IMR-90 (cell line): ENCODE data around the gene TFAP2C. TPM values are rescaled to one million over a fixed set of nuclear protein-coding genes. Genes with fewer than 3 reads are reported as not detected.

ENCODE experiments used
- ATAC-seq: fragments of 200-7000 bp; cut with Tn5 transposase; 2 replicates; pipeline ENCODE4 v1.9.1; 2020; ENCODE audit warnings: low read depth, mild to moderate bottlenecking, moderate library complexity
- BruUV-seq: library from RNA; stranded (reverse); fragments of 400-500 nt; replicated peaks from 2 replicates; lab custom pipeline; 2021; lab: Mats Ljungman, UMichigan
- CTCF ChIA-PET: fragments of 300-600 bp; formaldehyde crosslinking; extraction: SDS; loops from one replicate; lab custom pipeline; 2021; ENCODE audit warnings: antibody characterized with exemption; lab: Yijun Ruan, JAX
- POLR2A ChIA-PET: fragments of 300-600 bp; sonication (Branson Sonifier 250); formaldehyde crosslinking; loops from one replicate; lab custom pipeline; 2022; ENCODE audit warnings: antibody characterized with exemption; ENCODE audit not compliant: unreplicated experiment; lab: Charles Lee
- DNase-seq: peaks from one replicate; pipeline ENCODE4 v3.0.0; 2013
- H2AFZ ChIP-seq: replicated peaks from 2 replicates; pipeline ENCODE3; 2013; ENCODE audit warnings: low read length, mild to moderate bottlenecking; ENCODE audit not compliant: poor library complexity
- H2AK5ac ChIP-seq: 2 replicates; pipeline ENCODE4 v1.6.1; 2013; ENCODE audit warnings: low read depth, low read length, inconsistent platforms
- H2AK9ac ChIP-seq: replicated peaks from 2 replicates; pipeline ENCODE3; 2013; ENCODE audit warnings: mild to moderate bottlenecking, low read depth, low read length, moderate library complexity; ENCODE audit not compliant: poor library complexity
- H2BK120ac ChIP-seq: 2 replicates; pipeline ENCODE4 v1.6.1; 2013; ENCODE audit warnings: low read depth, low read length, inconsistent platforms
- H2BK15ac ChIP-seq: 3 replicates; pipeline ENCODE4 v1.6.1; 2013; ENCODE audit warnings: low read depth, low read length, inconsistent platforms
- H2BK20ac ChIP-seq: 2 replicates; pipeline ENCODE4 v1.6.1; 2013; ENCODE audit warnings: low read depth, mild to moderate bottlenecking, inconsistent platforms, low read length, moderate library complexity
- H2BK5ac ChIP-seq: 2 replicates; pipeline ENCODE4 v1.6.1; 2013; ENCODE audit warnings: mild to moderate bottlenecking, low read depth, low read length, inconsistent platforms; ENCODE audit not compliant: poor library complexity, severe bottlenecking
- H3K14ac ChIP-seq: replicated peaks from 2 replicates; pipeline ENCODE4 v1.6.1; 2013; ENCODE audit warnings: low read depth, low read length, inconsistent platforms
- H3K18ac ChIP-seq: 2 replicates; pipeline ENCODE4 v1.6.1; 2013; ENCODE audit warnings: low read depth, low read length, control low read depth
- H3K23ac ChIP-seq: 2 replicates; pipeline ENCODE4 v1.6.1; 2013; ENCODE audit warnings: low read depth, low read length, inconsistent platforms
- H3K27ac ChIP-seq: 2 replicates; pipeline ENCODE4 v1.5.1; 2013; ENCODE audit warnings: mild to moderate bottlenecking, control low read depth, low read length; ENCODE audit not compliant: insufficient read depth
- H3K27me3 ChIP-seq: 2 replicates; pipeline ENCODE4 v1.6.1; 2013; ENCODE audit warnings: low read length; ENCODE audit not compliant: control insufficient read depth, insufficient read depth
- H3K36me3 ChIP-seq: 2 replicates; pipeline ENCODE4 v1.6.1; 2013; ENCODE audit warnings: low read length, mixed read lengths; ENCODE audit not compliant: control insufficient read depth, insufficient read depth
- H3K4ac ChIP-seq: 2 replicates; pipeline ENCODE4 v1.6.1; 2013; ENCODE audit warnings: low read depth, low read length, inconsistent platforms
- H3K4me1 ChIP-seq: 2 replicates; pipeline ENCODE4 v1.6.1; 2013; ENCODE audit warnings: low read length, mixed read lengths; ENCODE audit not compliant: control insufficient read depth, insufficient read depth
- H3K4me2 ChIP-seq: 2 replicates; pipeline ENCODE4 v1.6.1; 2013; ENCODE audit warnings: low read depth, mild to moderate bottlenecking, control low read depth, low read length, moderate library complexity
- H3K4me3 ChIP-seq: 2 replicates; pipeline ENCODE4 v1.5.1; 2013; ENCODE audit warnings: low read depth, mild to moderate bottlenecking, control low read depth, low read length, moderate library complexity; ENCODE audit not compliant: insufficient read depth
- H3K56ac ChIP-seq: 2 replicates; pipeline ENCODE4 v1.6.1; 2013; ENCODE audit warnings: low read length, inconsistent platforms; ENCODE audit not compliant: insufficient read depth; ENCODE audit errors: extremely low read depth
- H3K79me1 ChIP-seq, 2 experiments: 2 replicates each; pipeline ENCODE4 v1.6.1; 2013; ENCODE audit warnings: low read length in 2 of 2, inconsistent platforms in 1 of 2, low read depth in 1 of 2
- H3K9ac ChIP-seq: 2 replicates; pipeline ENCODE4 v1.6.1; 2013; ENCODE audit warnings: low read depth, low read length, control low read depth
- H3K9me1 ChIP-seq: 2 replicates; pipeline ENCODE4 v1.6.1; 2013; ENCODE audit warnings: low read length, inconsistent platforms; ENCODE audit not compliant: insufficient read depth
- H3K9me3 ChIP-seq: 2 replicates; pipeline ENCODE4 v1.6.1; 2013; ENCODE audit warnings: low read length; ENCODE audit not compliant: control insufficient read depth, insufficient read depth
- H4K20me1 ChIP-seq: 2 replicates; pipeline ENCODE4 v1.6.1; 2013; ENCODE audit warnings: low read length, inconsistent platforms; ENCODE audit not compliant: insufficient read depth
- H4K5ac ChIP-seq: 2 replicates; pipeline ENCODE4 v1.6.1; 2013; ENCODE audit warnings: mild to moderate bottlenecking, low read depth, low read length, control low read depth
- H4K8ac ChIP-seq, 2 experiments: 2 replicates each; pipeline ENCODE4 v1.6.1; 2013; ENCODE audit warnings: low read depth in 2 of 2, low read length in 2 of 2, control low read depth in 1 of 2, inconsistent platforms in 1 of 2
- H4K91ac ChIP-seq: 2 replicates; pipeline ENCODE4 v1.6.1; 2013; ENCODE audit warnings: low read depth, low read length, inconsistent platforms; ENCODE audit not compliant: insufficient read depth
- CEBPB ChIP-seq: IDR thresholded peaks from 2 replicates; pipeline ENCODE4 v1.6.1; 2012; ENCODE audit warnings: low read depth, low read length, improper control_type of control experiment
- CHD1 ChIP-seq: IDR thresholded peaks from 2 replicates; pipeline ENCODE4 v1.6.1; 2012; ENCODE audit warnings: low read depth, low read length, improper control_type of control experiment
- ELK1 ChIP-seq: fragments of 150-350 bp; IDR thresholded peaks from 2 replicates; pipeline ENCODE4 v1.6.1; 2016; ENCODE audit warnings: low read depth, mild to moderate bottlenecking, low read length, moderate library complexity, borderline replicate concordance
- MAFK ChIP-seq: IDR thresholded peaks from 2 replicates; pipeline ENCODE4 v1.6.1; 2012; ENCODE audit warnings: low read depth, low read length, improper control_type of control experiment
- MXI1 ChIP-seq: IDR thresholded peaks from 2 replicates; pipeline ENCODE4 v1.6.1; 2012; ENCODE audit warnings: low read depth, mild to moderate bottlenecking, low read length, moderate library complexity, borderline replicate concordance
- POLR2A ChIP-seq: IDR thresholded peaks from 2 replicates; pipeline ENCODE4 v1.6.1; 2012; ENCODE audit warnings: mild to moderate bottlenecking, low read depth, low read length
- RCOR1 ChIP-seq: IDR thresholded peaks from 2 replicates; pipeline ENCODE4 v1.6.1; 2012; ENCODE audit warnings: mild to moderate bottlenecking, low read length, improper control_type of control experiment; ENCODE audit not compliant: insufficient replicate concordance
- RFX5 ChIP-seq: IDR thresholded peaks from 2 replicates; pipeline ENCODE4 v1.8.0; 2012; ENCODE audit warnings: low read depth, mild to moderate bottlenecking, low read length, moderate library complexity
- SMC3 ChIP-seq: fragments of 150-350 bp; IDR thresholded peaks from 2 replicates; pipeline ENCODE4 v1.6.1; 2016; ENCODE audit warnings: low read depth, mild to moderate bottlenecking, antibody characterized with exemption, low read length, moderate library complexity
- USF2 ChIP-seq: fragments of 150-350 bp; IDR thresholded peaks from 2 replicates; pipeline ENCODE4 v1.6.1; 2017; ENCODE audit warnings: mild to moderate bottlenecking, antibody characterized with exemption, low read length, low read depth
- WGBS, 2 experiments: methylation state at CpG; one replicate each; pipeline versions ENCODE4 v1.1.5 to v1.1.7; 2013; ENCODE audit warnings: missing lambda C conversion rate in 2 of 2; ENCODE audit not compliant: insufficient read length in 1 of 2; ENCODE audit errors: extremely low coverage in 2 of 2; 5-methylcytosine and 5-hydroxymethylcytosine counted together
- dilution Hi-C: fragments of 300-500 bp; cut with HindIII; formaldehyde crosslinking; loops from one replicate; pipeline ENCODE4 v1.14.3; 2018; ENCODE audit warnings: low sequenced_read_pairs; ENCODE audit not compliant: unreplicated experiment
- in situ Hi-C: fragments of 300-500 bp; cut with MboI; formaldehyde crosslinking; loops from 3 replicates; pipeline ENCODE4 v1.14.3; 2019; ENCODE audit warnings: low sequenced_read_pairs, inconsistent platforms, mixed read lengths
- intact Hi-C: fragments of 100-400 bp; cut with micrococcal nuclease; formaldehyde crosslinking; loops from 2 replicates; pipeline ENCODE4 v1.10.0; 2022
- polyA plus RNA-seq, 3 experiments: library from polyadenylated mRNA; depleted of rRNA; stranded (reverse); fragments of >200 nt; gene quantifications; 2 replicates each; pipeline ENCODE4 v1.2.3, GENCODE V29; 2012; ENCODE audit warnings: low replicate concordance in 1 of 3
- total RNA-seq: library from RNA; depleted of rRNA; stranded (reverse); fragments of >200 nt; gene quantifications from 2 replicates; pipeline ENCODE4 v1.2.3, GENCODE V29; 2012

The TFAP2C gene
- total and polyA plus RNA-seq, 2 of the 4 experiments (the other 2 are of a cell fraction): under 0.01 to 0.05 TPM

GRCh38 chr20:56607061-56607704 lies 21.9 kb upstream of the TFAP2C start:
- H3K27ac ChIP-seq: no peak overlapping the region
- H2BK15ac ChIP-seq: no peak overlapping the region
- H2AK5ac ChIP-seq: no peak overlapping the region
- in situ Hi-C loops: no loop called here
- no peak overlapping the region for H3K14ac ChIP-seq
- H3K27me3 ChIP-seq: no peaks in the 10 kb centered on the region
- POLR2A ChIA-PET: interaction anchor here (0.6 kb wide), 1 partner anchor 16 kb away, joined by 3 read pairs; no protein-coding TSS in a partner anchor
- no peaks in the 10 kb centered on the region for H3K79me1 ChIP-seq
- H3K36me3 ChIP-seq: no peaks in the 10 kb centered on the region
- H3K9me3 ChIP-seq: no peaks in the 10 kb centered on the region
- no peaks in the 10 kb centered on the region for H3K9me1 ChIP-seq
- H4K20me1 ChIP-seq: no peaks in the 10 kb centered on the region
- H3K4me2 ChIP-seq: no peak overlapping the region
- CTCF ChIA-PET: no interaction called here
- ATAC-seq (no peak), DNase-seq (no peak)
- H3K4ac ChIP-seq: no peak overlapping the region
- H2BK120ac ChIP-seq: no peak overlapping the region
- no peak overlapping the region for H3K23ac ChIP-seq
- H3K4me1 ChIP-seq: no peaks in the 10 kb centered on the region
- intact Hi-C loops: no loop called here
- no peak overlapping the region for H2BK5ac ChIP-seq
- no peak overlapping the region for H2AFZ ChIP-seq
- no TSS peak for BruUV-seq
- no peak overlapping the region for H3K18ac ChIP-seq
- H2BK20ac ChIP-seq: no peak overlapping the region
- no peak overlapping the region for H3K9ac ChIP-seq
- H4K91ac ChIP-seq: no peak overlapping the region
- no peak overlapping the region for H2AK9ac ChIP-seq
- dilution Hi-C loops: no loop called here
- 100% methylated on average over 1 of the region's 11 CpGs; no CpG with 5 or more reads in 1 of the 2 experiments for WGBS, 2 experiments
- H3K4me3 ChIP-seq: no peak overlapping the region
- no peak overlapping the region for H3K56ac ChIP-seq
- no peak for TF ChIP-seq RCOR1
- TF ChIP-seq CEBPB: no peak
- TF ChIP-seq USF2: no peak
- no peak for TF ChIP-seq ELK1
- TF ChIP-seq MAFK: no peak
- TF ChIP-seq POLR2A: no peak
- no peak for TF ChIP-seq CHD1
- no peak for TF ChIP-seq RFX5
- TF ChIP-seq SMC3: no peak
- no peak for TF ChIP-seq MXI1
- no peak overlapping the region for H4K5ac ChIP-seq
- no peak overlapping the region for H4K8ac ChIP-seq
